IMR-90 (cell line): ENCODE data around the gene DSE. TPM values are rescaled to one million over a fixed set of nuclear protein-coding genes. Genes with fewer than 3 reads are reported as not detected.

Experiments used
- ATAC-seq: fragments of 200-7000 bp; cut with Tn5 transposase; 2 replicates; pipeline ENCODE4 v1.9.1; 2020; ENCODE audit warnings: low read depth, mild to moderate bottlenecking, moderate library complexity
- BruUV-seq: library from RNA; stranded (reverse); fragments of 400-500 nt; replicated peaks from 2 replicates; lab custom pipeline; 2021; lab: Mats Ljungman, UMichigan
- CTCF ChIA-PET: fragments of 300-600 bp; formaldehyde crosslinking; extraction: SDS; loops from one replicate; lab custom pipeline; 2021; ENCODE audit warnings: antibody characterized with exemption; lab: Yijun Ruan, JAX
- POLR2A ChIA-PET: fragments of 300-600 bp; sonication (Branson Sonifier 250); formaldehyde crosslinking; loops from one replicate; lab custom pipeline; 2022; ENCODE audit warnings: antibody characterized with exemption; ENCODE audit not compliant: unreplicated experiment; lab: Charles Lee
- DNase-seq: peaks from one replicate; pipeline ENCODE4 v3.0.0; 2013
- H2AFZ ChIP-seq: replicated peaks from 2 replicates; pipeline ENCODE3; 2013; ENCODE audit warnings: low read length, mild to moderate bottlenecking; ENCODE audit not compliant: poor library complexity
- H2AK5ac ChIP-seq: 2 replicates; pipeline ENCODE4 v1.6.1; 2013; ENCODE audit warnings: low read depth, low read length, inconsistent platforms
- H2AK9ac ChIP-seq: replicated peaks from 2 replicates; pipeline ENCODE3; 2013; ENCODE audit warnings: mild to moderate bottlenecking, low read depth, low read length, moderate library complexity; ENCODE audit not compliant: poor library complexity
- H2BK120ac ChIP-seq: 2 replicates; pipeline ENCODE4 v1.6.1; 2013; ENCODE audit warnings: low read depth, low read length, inconsistent platforms
- H2BK15ac ChIP-seq: 3 replicates; pipeline ENCODE4 v1.6.1; 2013; ENCODE audit warnings: low read depth, low read length, inconsistent platforms
- H2BK20ac ChIP-seq: 2 replicates; pipeline ENCODE4 v1.6.1; 2013; ENCODE audit warnings: low read depth, mild to moderate bottlenecking, inconsistent platforms, low read length, moderate library complexity
- H2BK5ac ChIP-seq: 2 replicates; pipeline ENCODE4 v1.6.1; 2013; ENCODE audit warnings: mild to moderate bottlenecking, low read depth, low read length, inconsistent platforms; ENCODE audit not compliant: poor library complexity, severe bottlenecking
- H3K14ac ChIP-seq: replicated peaks from 2 replicates; pipeline ENCODE4 v1.6.1; 2013; ENCODE audit warnings: low read depth, low read length, inconsistent platforms
- H3K18ac ChIP-seq: 2 replicates; pipeline ENCODE4 v1.6.1; 2013; ENCODE audit warnings: low read depth, low read length, control low read depth
- H3K23ac ChIP-seq: 2 replicates; pipeline ENCODE4 v1.6.1; 2013; ENCODE audit warnings: low read depth, low read length, inconsistent platforms
- H3K27ac ChIP-seq: 2 replicates; pipeline ENCODE4 v1.5.1; 2013; ENCODE audit warnings: mild to moderate bottlenecking, control low read depth, low read length; ENCODE audit not compliant: insufficient read depth
- H3K27me3 ChIP-seq: 2 replicates; pipeline ENCODE4 v1.6.1; 2013; ENCODE audit warnings: low read length; ENCODE audit not compliant: control insufficient read depth, insufficient read depth
- H3K36me3 ChIP-seq: 2 replicates; pipeline ENCODE4 v1.6.1; 2013; ENCODE audit warnings: low read length, mixed read lengths; ENCODE audit not compliant: control insufficient read depth, insufficient read depth
- H3K4ac ChIP-seq: 2 replicates; pipeline ENCODE4 v1.6.1; 2013; ENCODE audit warnings: low read depth, low read length, inconsistent platforms
- H3K4me1 ChIP-seq: 2 replicates; pipeline ENCODE4 v1.6.1; 2013; ENCODE audit warnings: low read length, mixed read lengths; ENCODE audit not compliant: control insufficient read depth, insufficient read depth
- H3K4me2 ChIP-seq: 2 replicates; pipeline ENCODE4 v1.6.1; 2013; ENCODE audit warnings: low read depth, mild to moderate bottlenecking, control low read depth, low read length, moderate library complexity
- H3K4me3 ChIP-seq: 2 replicates; pipeline ENCODE4 v1.5.1; 2013; ENCODE audit warnings: low read depth, mild to moderate bottlenecking, control low read depth, low read length, moderate library complexity; ENCODE audit not compliant: insufficient read depth
- H3K56ac ChIP-seq: 2 replicates; pipeline ENCODE4 v1.6.1; 2013; ENCODE audit warnings: low read length, inconsistent platforms; ENCODE audit not compliant: insufficient read depth; ENCODE audit errors: extremely low read depth
- H3K79me1 ChIP-seq, 2 experiments: 2 replicates each; pipeline ENCODE4 v1.6.1; 2013; ENCODE audit warnings: low read length in 2 of 2, inconsistent platforms in 1 of 2, low read depth in 1 of 2
- H3K9ac ChIP-seq: 2 replicates; pipeline ENCODE4 v1.6.1; 2013; ENCODE audit warnings: low read depth, low read length, control low read depth
- H3K9me1 ChIP-seq: 2 replicates; pipeline ENCODE4 v1.6.1; 2013; ENCODE audit warnings: low read length, inconsistent platforms; ENCODE audit not compliant: insufficient read depth
- H3K9me3 ChIP-seq: 2 replicates; pipeline ENCODE4 v1.6.1; 2013; ENCODE audit warnings: low read length; ENCODE audit not compliant: control insufficient read depth, insufficient read depth
- H4K20me1 ChIP-seq: 2 replicates; pipeline ENCODE4 v1.6.1; 2013; ENCODE audit warnings: low read length, inconsistent platforms; ENCODE audit not compliant: insufficient read depth
- H4K5ac ChIP-seq: 2 replicates; pipeline ENCODE4 v1.6.1; 2013; ENCODE audit warnings: mild to moderate bottlenecking, low read depth, low read length, control low read depth
- H4K8ac ChIP-seq, 2 experiments: 2 replicates each; pipeline ENCODE4 v1.6.1; 2013; ENCODE audit warnings: low read depth in 2 of 2, low read length in 2 of 2, control low read depth in 1 of 2, inconsistent platforms in 1 of 2
- H4K91ac ChIP-seq: 2 replicates; pipeline ENCODE4 v1.6.1; 2013; ENCODE audit warnings: low read depth, low read length, inconsistent platforms; ENCODE audit not compliant: insufficient read depth
- BHLHE40 ChIP-seq: fragments of 150-350 bp; IDR thresholded peaks from 2 replicates; pipeline ENCODE4 v1.6.1; 2016; ENCODE audit warnings: mild to moderate bottlenecking, low read depth, low read length
- CEBPB ChIP-seq: IDR thresholded peaks from 2 replicates; pipeline ENCODE4 v1.6.1; 2012; ENCODE audit warnings: low read depth, low read length, improper control_type of control experiment
- CHD1 ChIP-seq: IDR thresholded peaks from 2 replicates; pipeline ENCODE4 v1.6.1; 2012; ENCODE audit warnings: low read depth, low read length, improper control_type of control experiment
- CTCF ChIP-seq: conservative IDR thresholded peaks from 2 replicates; pipeline ENCODE4 v1.5.1; 2012; ENCODE audit warnings: mild to moderate bottlenecking, low read depth, low read length, improper control_type of control experiment
- ELK1 ChIP-seq: fragments of 150-350 bp; IDR thresholded peaks from 2 replicates; pipeline ENCODE4 v1.6.1; 2016; ENCODE audit warnings: low read depth, mild to moderate bottlenecking, low read length, moderate library complexity, borderline replicate concordance
- MAFK ChIP-seq: IDR thresholded peaks from 2 replicates; pipeline ENCODE4 v1.6.1; 2012; ENCODE audit warnings: low read depth, low read length, improper control_type of control experiment
- MAZ ChIP-seq: IDR thresholded peaks from 2 replicates; pipeline ENCODE4 v1.6.1; 2012; ENCODE audit warnings: low read depth, mild to moderate bottlenecking, low read length, improper control_type of control experiment, moderate library complexity, borderline replicate concordance
- MXI1 ChIP-seq: IDR thresholded peaks from 2 replicates; pipeline ENCODE4 v1.6.1; 2012; ENCODE audit warnings: low read depth, mild to moderate bottlenecking, low read length, moderate library complexity, borderline replicate concordance
- NFE2L2 ChIP-seq: fragments of 150-350 bp; IDR thresholded peaks from 2 replicates; pipeline ENCODE4 v1.6.1; 2016; ENCODE audit warnings: low read depth, mild to moderate bottlenecking, low read length
- POLR2A ChIP-seq: IDR thresholded peaks from 2 replicates; pipeline ENCODE4 v1.6.1; 2012; ENCODE audit warnings: mild to moderate bottlenecking, low read depth, low read length
- RAD21 ChIP-seq: IDR thresholded peaks from 2 replicates; pipeline ENCODE4 v1.6.1; 2012; ENCODE audit warnings: low read length, improper control_type of control experiment
- RCOR1 ChIP-seq: IDR thresholded peaks from 2 replicates; pipeline ENCODE4 v1.6.1; 2012; ENCODE audit warnings: mild to moderate bottlenecking, low read length, improper control_type of control experiment; ENCODE audit not compliant: insufficient replicate concordance
- RFX5 ChIP-seq: IDR thresholded peaks from 2 replicates; pipeline ENCODE4 v1.8.0; 2012; ENCODE audit warnings: low read depth, mild to moderate bottlenecking, low read length, moderate library complexity
- SMC3 ChIP-seq: fragments of 150-350 bp; IDR thresholded peaks from 2 replicates; pipeline ENCODE4 v1.6.1; 2016; ENCODE audit warnings: low read depth, mild to moderate bottlenecking, antibody characterized with exemption, low read length, moderate library complexity
- USF2 ChIP-seq: fragments of 150-350 bp; IDR thresholded peaks from 2 replicates; pipeline ENCODE4 v1.6.1; 2017; ENCODE audit warnings: mild to moderate bottlenecking, antibody characterized with exemption, low read length, low read depth
- WGBS, 2 experiments: methylation state at CpG; one replicate each; pipeline versions ENCODE4 v1.1.5 to v1.1.7; 2013; ENCODE audit warnings: missing lambda C conversion rate in 2 of 2; ENCODE audit not compliant: insufficient read length in 1 of 2; ENCODE audit errors: extremely low coverage in 2 of 2; 5-methylcytosine and 5-hydroxymethylcytosine counted together
- dilution Hi-C: fragments of 300-500 bp; cut with HindIII; formaldehyde crosslinking; loops from one replicate; pipeline ENCODE4 v1.14.3; 2018; ENCODE audit warnings: low sequenced_read_pairs; ENCODE audit not compliant: unreplicated experiment
- in situ Hi-C: fragments of 300-500 bp; cut with MboI; formaldehyde crosslinking; loops from 3 replicates; pipeline ENCODE4 v1.14.3; 2019; ENCODE audit warnings: low sequenced_read_pairs, inconsistent platforms, mixed read lengths
- intact Hi-C: fragments of 100-400 bp; cut with micrococcal nuclease; formaldehyde crosslinking; loops from 2 replicates; pipeline ENCODE4 v1.10.0; 2022
- polyA plus RNA-seq, 3 experiments: library from polyadenylated mRNA; depleted of rRNA; stranded (reverse); fragments of >200 nt; gene quantifications; 2 replicates each; pipeline ENCODE4 v1.2.3, GENCODE V29; 2012; ENCODE audit warnings: low replicate concordance in 1 of 3
- total RNA-seq: library from RNA; depleted of rRNA; stranded (reverse); fragments of >200 nt; gene quantifications from 2 replicates; pipeline ENCODE4 v1.2.3, GENCODE V29; 2012

The DSE gene
- total and polyA plus RNA-seq, 2 of the 4 experiments (the other 2 are of a cell fraction), result 48.0 to 154 TPM

- dilution Hi-C loops, result no loop called here
These were observed 112.9 kb downstream of the DSE start for GRCh38 chr6:116483616-116484015.

More at GRCh38 chr6:116483616-116484015, 112.9 kb downstream of the DSE start:
- Histone ChIP-seq H3K27me3 (no peaks in the 10 kb centered on the region; the same call in 1 of the 2 replicates), H3K4ac (no peak overlapping the region), H2AK9ac (no peak overlapping the region), H2BK20ac (no peak overlapping the region), H2BK5ac (no peak overlapping the region), H3K4me2 (no peak overlapping the region), H3K4me3 (no peak overlapping the region), H2BK15ac (no peak overlapping the region), H2BK120ac (no peak overlapping the region), H4K8ac (no peak overlapping the region), H3K56ac (no peak overlapping the region), H4K5ac (no peak overlapping the region), H3K14ac (no peak overlapping the region), H3K36me3 (no peaks in the 10 kb centered on the region), H3K4me1 (no peaks in the 10 kb centered on the region), H4K91ac (no peak overlapping the region), H3K18ac (no peak overlapping the region), H3K27ac (no peak overlapping the region), H2AK5ac (no peak overlapping the region), H3K79me1 (no peaks in the 10 kb centered on the region), H2AFZ (no peak overlapping the region), H3K9ac (no peak overlapping the region), H4K20me1 (no peaks in the 10 kb centered on the region), H3K9me1 (no peaks in the 10 kb centered on the region), H3K9me3 (no peaks in the 10 kb centered on the region), H3K23ac (no peak overlapping the region)
- BruUV-seq, result no TSS peak
- intact Hi-C loops (no loop called here), in situ Hi-C loops (no loop called here)
- WGBS, 2 experiments, result no CpG with 5 or more reads among the region's 2 CpGs
- ChIA-PET POLR2A (no interaction called here), CTCF (no interaction called here)
- ATAC-seq (no peak), DNase-seq (no peak)
- TF ChIP-seq CTCF, result no peak
- no peak for TF ChIP-seq ELK1
- TF ChIP-seq NFE2L2, result no peak
- no peak for TF ChIP-seq CHD1
- TF ChIP-seq MXI1, result no peak
- no peak for TF ChIP-seq RFX5
- no peak for TF ChIP-seq BHLHE40
- TF ChIP-seq MAZ, result no peak
- TF ChIP-seq MAFK, result no peak
- TF ChIP-seq RAD21, result no peak
- no peak for TF ChIP-seq RCOR1
- no peak for TF ChIP-seq CEBPB
- TF ChIP-seq POLR2A, result no peak
- no peak for TF ChIP-seq USF2
- no peak for TF ChIP-seq SMC3
